Large intestine (tissue), 3 donors: ENCODE data around the gene WFDC5. TPM values are rescaled to one million over a fixed set of nuclear protein-coding genes. Genes with fewer than 3 reads are reported as not detected.

ENCODE experiments used
- DNase-seq, 2 donors: peaks; one replicate each; pipeline versions ENCODE4 v3.0.0 to v3.0.0-alpha.2; 2013
- H3K27ac ChIP-seq: one replicate; pipeline ENCODE4 v1.5.1; 2013; ENCODE audit warnings: low read length
- H3K27me3 ChIP-seq: 2 replicates; pipeline ENCODE4 v1.6.1; 2013; ENCODE audit warnings: low read length; ENCODE audit not compliant: control insufficient read depth, insufficient read depth
- H3K36me3 ChIP-seq: 2 replicates; pipeline ENCODE4 v1.6.1; 2013; ENCODE audit warnings: low read length; ENCODE audit not compliant: control insufficient read depth, insufficient read depth
- H3K4me1 ChIP-seq: one replicate; pipeline ENCODE4 v1.6.1; 2013; ENCODE audit warnings: low read length; ENCODE audit not compliant: control insufficient read depth, insufficient read depth
- H3K4me3 ChIP-seq: one replicate; pipeline ENCODE4 v1.5.1; 2013; ENCODE audit warnings: low read length
- H3K9me3 ChIP-seq: one replicate; pipeline ENCODE4 v1.6.1; 2013; ENCODE audit warnings: mild to moderate bottlenecking, low read depth, low read length, moderate library complexity; ENCODE audit not compliant: control insufficient read depth
- WGBS: methylation state at CpG from one replicate; pipeline ENCODE4 v1.1.5; 2013; ENCODE audit warnings: low lambda C conversion rate; ENCODE audit not compliant: insufficient coverage; 5-methylcytosine and 5-hydroxymethylcytosine counted together
- polyA plus RNA-seq: library from polyadenylated mRNA; unstranded; fragments of 120-200 nt; gene quantifications from one replicate; pipeline ENCODE4 v1.2.1, GENCODE V29; 2013

The WFDC5 gene
- polyA plus RNA-seq, 1 donor, result not detected

GRCh38 chr20:45090481-45090880 lies 24.5 kb downstream of the WFDC5 start:
- H3K9me3 ChIP-seq, result no peaks in the 10 kb centered on the region
- H3K36me3 ChIP-seq, result no peaks in the 10 kb centered on the region
- no peak for DNase-seq
- H3K27me3 ChIP-seq, result no peaks in the 10 kb centered on the region
- WGBS, result no CpG with 5 or more reads among the region's 3 CpGs
- no peak overlapping the region for H3K27ac ChIP-seq
- H3K4me3 ChIP-seq, result no peak overlapping the region
- no peaks in the 10 kb centered on the region for H3K4me1 ChIP-seq

DNA sequence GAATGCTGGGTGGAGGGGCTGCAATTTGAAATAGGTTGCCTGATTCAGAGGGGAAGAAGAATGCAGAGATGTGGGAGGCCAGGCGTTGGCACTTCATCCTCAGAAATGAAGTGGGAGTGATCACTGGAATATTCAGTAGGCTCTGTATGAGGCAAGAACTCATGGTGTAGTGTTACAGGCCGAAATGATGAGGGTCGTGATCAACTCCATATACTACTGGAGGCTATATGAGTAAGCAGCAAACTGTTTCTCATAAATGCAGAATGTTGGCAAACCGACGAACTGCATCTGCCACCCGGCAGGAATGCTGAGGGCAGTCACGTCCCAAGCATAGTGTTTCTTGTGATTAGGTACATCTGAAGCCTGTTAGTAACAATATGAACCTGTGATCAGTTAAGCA lies 26.7 kb downstream of the WFDC5 start:
- Histone ChIP-seq H3K27me3 (no peaks in the 10 kb centered on the region), H3K36me3 (no peaks in the 10 kb centered on the region), H3K4me3 (no peak overlapping the region), H3K9me3 (no peaks in the 10 kb centered on the region), H3K4me1 (no peaks in the 10 kb centered on the region), H3K27ac (no peak overlapping the region)
- WGBS, result no CpG with 5 or more reads among the region's 7 CpGs
- DNase-seq, result no peak

DNA sequence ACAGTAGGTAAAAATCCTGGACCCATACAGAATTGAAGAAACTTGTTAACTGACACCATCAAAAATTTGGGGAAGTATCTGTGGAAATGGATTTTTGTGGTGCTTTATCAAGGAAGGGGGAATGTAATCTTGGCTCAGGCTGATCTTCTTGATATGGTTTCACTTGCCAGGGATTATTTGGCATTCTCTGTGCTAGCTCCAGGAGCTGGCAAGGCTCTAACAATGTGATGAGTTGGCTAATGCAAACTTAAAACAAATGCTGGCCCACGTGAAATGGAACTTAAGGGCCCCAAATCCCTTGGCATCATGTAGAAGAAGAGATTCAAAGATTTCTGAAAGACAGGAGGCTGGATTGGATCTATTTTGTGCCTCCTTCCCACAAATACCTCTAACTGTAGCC lies 27.2 kb downstream of the WFDC5 start:
- WGBS, result no CpG with 5 or more reads among the region's 1 CpG
- H3K27ac ChIP-seq, result no peak overlapping the region
- H3K9me3 ChIP-seq, result no peaks in the 10 kb centered on the region
- no peaks in the 10 kb centered on the region for H3K4me1 ChIP-seq
- no peaks in the 10 kb centered on the region for H3K36me3 ChIP-seq
- no peaks in the 10 kb centered on the region for H3K27me3 ChIP-seq
- no peak overlapping the region for H3K4me3 ChIP-seq
- no peak for DNase-seq

- Histone ChIP-seq H3K27me3 (no peaks in the 10 kb centered on the region), H3K27ac (no peak overlapping the region), H3K4me3 (no peak overlapping the region), H3K36me3 (no peaks in the 10 kb centered on the region), H3K4me1 (no peaks in the 10 kb centered on the region), H3K9me3 (peaks cover under 1% of the 10 kb centered on the region)
- no CpG with 5 or more reads among the region's 3 CpGs for WGBS
- no peak for DNase-seq
Measured at GRCh38 chr20:45087097-45087790, 27.7 kb downstream of the WFDC5 start.

GRCh38 chr20:45085867-45086266 lies 29.1 kb downstream of the WFDC5 start:
- DNase-seq, result no peak
- Histone ChIP-seq H3K27ac (no peak overlapping the region), H3K27me3 (no peaks in the 10 kb centered on the region), H3K4me3 (no peak overlapping the region), H3K9me3 (peaks cover 3% of the 10 kb centered on the region), H3K36me3 (peaks cover 3% of the 10 kb centered on the region), H3K4me1 (no peaks in the 10 kb centered on the region)
- no CpG with 5 or more reads among the region's 1 CpG for WGBS

DNA sequence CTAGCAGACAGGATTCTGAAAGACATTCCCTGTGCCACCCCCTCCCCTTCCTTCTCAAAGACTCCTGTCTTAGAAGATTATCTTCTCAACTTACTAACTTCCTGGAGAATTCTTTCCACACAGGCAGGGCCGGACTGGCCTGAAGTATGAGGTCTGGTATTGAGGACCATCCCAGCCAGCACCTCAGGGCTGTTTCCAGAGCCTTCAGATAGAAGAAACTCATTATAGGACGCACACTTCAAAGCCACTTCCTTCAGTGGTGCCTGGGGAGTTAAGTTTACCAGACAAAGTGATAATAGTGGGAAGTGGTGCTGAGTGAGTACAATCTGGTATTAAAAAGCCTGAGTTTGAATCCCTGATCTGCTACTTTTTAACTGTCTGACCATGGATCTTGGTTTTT lies 29.7 kb downstream of the WFDC5 start:
- no CpG with 5 or more reads among the region's 2 CpGs for WGBS

GRCh38 chr20:45083127-45083526 lies 31.8 kb downstream of the WFDC5 start:
- Histone ChIP-seq H3K27me3 (no peaks in the 10 kb centered on the region), H3K9me3 (peaks cover 3% of the 10 kb centered on the region), H3K27ac (no peak overlapping the region), H3K4me1 (no peaks in the 10 kb centered on the region), H3K36me3 (peaks cover 9% of the 10 kb centered on the region), H3K4me3 (no peak overlapping the region)
- WGBS, result no CpG with 5 or more reads among the region's 1 CpG
- DNase-seq, result no peak

More for the DNA sequence above, 29.7 kb downstream of the WFDC5 start:
- no peak overlapping the region for H3K4me3 ChIP-seq
- DNase-seq, result no peak
- no peak overlapping the region for H3K27ac ChIP-seq
- peaks cover 3% of the 10 kb centered on the region for H3K36me3 ChIP-seq
- no peaks in the 10 kb centered on the region for H3K4me1 ChIP-seq
- peaks cover 3% of the 10 kb centered on the region for H3K9me3 ChIP-seq
- no peaks in the 10 kb centered on the region for H3K27me3 ChIP-seq

GRCh38 chr20:45082468-45082867 lies 32.5 kb downstream of the WFDC5 start:
- Histone ChIP-seq H3K36me3 (peaks cover 9% of the 10 kb centered on the region), H3K27me3 (no peaks in the 10 kb centered on the region), H3K4me1 (no peaks in the 10 kb centered on the region), H3K27ac (no peak overlapping the region), H3K9me3 (peaks cover 3% of the 10 kb centered on the region), H3K4me3 (no peak overlapping the region)
- no CpG with 5 or more reads among the region's 3 CpGs for WGBS
- DNase-seq, result no peak

DNA sequence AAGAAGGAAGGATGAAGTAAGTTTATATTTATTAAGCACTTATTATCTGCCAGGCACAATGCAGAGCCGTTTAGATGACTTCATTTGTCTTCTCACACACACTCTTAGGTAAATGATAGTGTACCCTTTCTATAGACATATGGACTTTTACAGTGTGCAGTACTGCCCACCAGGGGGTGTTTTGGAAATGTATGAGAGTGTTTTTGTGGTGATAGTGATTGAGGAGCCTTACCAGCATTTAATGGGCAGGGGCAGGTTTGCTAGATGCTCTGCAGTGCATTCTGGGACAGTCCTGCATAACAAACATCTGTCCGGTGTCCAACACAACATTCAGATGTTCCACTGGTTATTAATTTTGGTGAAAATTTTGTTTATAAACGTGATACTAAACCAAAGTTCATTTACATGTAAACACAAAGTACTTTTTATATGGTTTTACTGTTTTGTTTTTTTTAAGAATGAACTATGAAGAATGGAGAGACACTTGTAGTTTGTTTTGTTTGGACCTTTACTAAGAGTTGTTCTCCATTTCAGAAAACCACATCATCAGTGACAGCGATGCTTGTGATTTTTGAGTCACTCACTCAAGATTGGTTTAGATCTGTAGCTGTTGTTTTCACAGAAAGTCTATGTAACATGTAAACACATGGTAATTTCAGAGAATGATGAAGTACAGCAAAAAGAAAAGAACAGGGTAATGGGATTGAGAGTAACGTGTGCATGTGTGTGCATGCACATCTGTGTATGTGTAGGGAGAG lies 33.9 kb downstream of the WFDC5 start:
- Histone ChIP-seq H3K4me1 (no peaks in the 10 kb centered on the region), H3K27ac (no peak overlapping the region), H3K9me3 (peaks cover 3% of the 10 kb centered on the region), H3K4me3 (no peak overlapping the region), H3K36me3 (peaks cover 16% of the 10 kb centered on the region), H3K27me3 (no peaks in the 10 kb centered on the region)
- no peak for DNase-seq
- WGBS, result 88% methylated on average over 2 of the region's 5 CpGs

- H3K27ac ChIP-seq, result no peak overlapping the region
- WGBS, result 40% methylated on average over 1 of the region's 3 CpGs
- H3K27me3 ChIP-seq, result no peaks in the 10 kb centered on the region
- no peaks in the 10 kb centered on the region for H3K4me1 ChIP-seq
- H3K36me3 ChIP-seq, result peaks cover 34% of the 10 kb centered on the region
- no peak for DNase-seq
- no peak overlapping the region for H3K4me3 ChIP-seq
- H3K9me3 ChIP-seq, result peaks cover 3% of the 10 kb centered on the region
Measured at GRCh38 chr20:45077559-45077958, 37.4 kb downstream of the WFDC5 start.
